Measurements from ENCODE around the gene ZNF605.
A peak's percentile ranks its signal among the peaks of the same experiment; 100 is the strongest.
"Not testable (repeated sequence)": the region's sequence is repeated elsewhere in the genome, so short reads cannot be mapped to it uniquely, and the experiment has no call there.

ZNF605 gene

DNA sequence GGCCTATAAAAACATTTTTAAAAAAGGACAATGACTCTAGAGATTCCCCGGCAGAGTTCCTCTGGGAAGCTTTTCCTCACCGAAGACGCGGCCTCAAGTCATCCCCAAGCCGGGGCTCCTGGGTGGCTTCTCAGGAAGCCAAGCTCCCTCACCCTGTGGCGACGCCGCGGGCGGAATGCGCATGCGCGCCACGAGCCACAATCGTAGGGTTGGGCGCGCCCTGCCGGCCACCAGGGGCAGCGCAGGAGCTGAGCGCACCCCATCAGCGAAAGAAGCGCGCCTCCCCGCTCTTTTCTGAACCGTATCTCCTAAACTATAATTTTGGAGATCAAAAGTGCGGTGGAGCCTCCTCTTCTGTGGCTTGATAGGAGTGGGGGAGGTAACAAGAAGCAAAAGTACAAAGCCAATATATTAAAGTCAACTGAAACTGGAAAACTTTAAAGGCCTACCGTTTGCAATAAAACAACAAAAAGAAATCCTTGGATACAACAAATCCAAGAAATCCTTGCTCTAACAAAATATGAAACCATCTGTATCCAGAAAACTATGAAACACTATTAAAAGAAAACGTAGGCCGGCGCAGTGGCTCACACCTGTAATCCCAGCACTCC is 51.3 kb downstream of the ZNF605 start:
- no peak for DNase-seq

DNA sequence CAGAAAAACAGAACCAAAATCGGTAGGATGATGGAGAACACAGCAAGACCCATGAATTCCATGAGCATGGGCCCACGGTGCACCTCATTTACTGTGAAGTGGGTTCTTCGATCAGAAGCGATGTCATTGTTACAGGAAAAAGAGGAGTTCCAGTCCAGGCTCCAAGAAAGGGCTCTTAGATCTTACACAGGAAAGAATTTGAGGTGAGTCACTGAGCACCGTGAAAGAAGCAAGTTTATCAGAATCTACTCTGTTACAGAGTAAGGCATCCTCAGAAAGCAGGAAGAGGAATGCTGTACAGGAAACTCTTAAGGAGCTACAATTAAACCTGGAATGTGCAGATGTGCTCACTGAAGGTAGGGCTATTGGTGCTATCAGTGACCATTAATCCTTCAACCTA is 57.1 kb downstream of the ZNF605 start:
- no peak for DNase-seq

DNA sequence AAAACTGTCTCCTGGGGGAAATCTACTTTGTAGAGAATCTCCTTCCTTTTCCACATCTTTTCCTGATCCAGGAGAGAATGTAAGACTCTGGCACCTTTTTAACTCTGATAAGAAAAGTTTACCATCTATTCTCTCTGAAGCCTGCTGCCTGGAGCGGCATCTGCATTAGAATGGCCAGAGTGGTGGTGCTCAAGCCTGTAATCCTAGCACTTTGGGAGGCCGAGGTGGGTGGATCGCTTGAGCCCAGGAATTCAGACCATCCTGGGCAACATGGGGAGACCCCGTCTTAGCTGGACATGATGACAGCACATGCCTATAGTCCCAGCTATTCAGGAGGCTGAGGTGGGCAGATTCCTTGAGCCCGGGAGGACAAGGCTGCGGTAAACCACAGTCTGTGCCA is 67.3 kb downstream of the ZNF605 start:
- no peak for DNase-seq

DNA sequence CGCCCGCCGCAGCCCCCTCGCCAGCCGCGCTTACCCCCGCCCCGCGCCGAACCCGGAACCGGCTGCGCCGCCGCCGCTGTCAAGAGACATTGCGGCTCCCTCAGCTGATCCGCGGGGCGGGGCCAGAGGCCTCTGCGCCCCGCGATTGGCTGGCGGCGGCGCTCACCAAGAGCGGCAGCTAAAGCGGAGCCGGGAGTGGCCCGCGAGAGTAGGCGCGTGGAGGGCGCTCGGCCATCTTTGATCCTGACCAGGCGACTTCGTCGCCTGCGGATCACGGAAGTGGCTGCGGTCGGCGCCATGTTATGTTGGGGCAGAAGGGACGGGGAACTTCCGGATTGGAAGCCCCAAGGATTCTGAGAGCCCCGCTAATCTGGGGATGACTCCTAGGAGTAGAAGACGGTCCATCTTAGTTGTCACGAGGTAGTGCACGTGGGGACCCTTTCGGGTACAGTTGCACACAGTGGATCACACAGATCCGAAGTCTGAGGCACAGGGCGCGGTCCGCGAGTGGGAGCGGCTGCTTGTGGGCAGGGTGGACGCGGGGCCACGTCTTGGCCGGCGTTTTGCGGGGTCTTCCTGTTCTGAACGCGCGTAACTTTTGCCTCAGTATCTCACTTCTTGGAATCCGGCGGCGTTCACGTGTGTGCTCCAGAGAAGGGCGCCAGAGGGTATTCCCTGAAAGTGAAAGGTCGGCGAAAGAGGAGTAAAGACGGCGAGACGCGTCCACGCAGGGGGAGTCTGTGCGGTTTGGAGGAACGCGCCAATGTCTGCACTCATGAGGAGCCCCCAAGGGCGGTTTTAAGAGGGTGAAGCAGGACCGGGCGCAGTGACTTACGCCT is 68.4 kb downstream of the ZNF605 start, which contains the start of gene CHFR:
TSS of gene CHFR (minus strand) at position 93 of the 839 bp plus-strand sequence. CDS start 277 bp downstream, outside the sequence.
- DNase-seq = peak; percentile 92

DNA sequence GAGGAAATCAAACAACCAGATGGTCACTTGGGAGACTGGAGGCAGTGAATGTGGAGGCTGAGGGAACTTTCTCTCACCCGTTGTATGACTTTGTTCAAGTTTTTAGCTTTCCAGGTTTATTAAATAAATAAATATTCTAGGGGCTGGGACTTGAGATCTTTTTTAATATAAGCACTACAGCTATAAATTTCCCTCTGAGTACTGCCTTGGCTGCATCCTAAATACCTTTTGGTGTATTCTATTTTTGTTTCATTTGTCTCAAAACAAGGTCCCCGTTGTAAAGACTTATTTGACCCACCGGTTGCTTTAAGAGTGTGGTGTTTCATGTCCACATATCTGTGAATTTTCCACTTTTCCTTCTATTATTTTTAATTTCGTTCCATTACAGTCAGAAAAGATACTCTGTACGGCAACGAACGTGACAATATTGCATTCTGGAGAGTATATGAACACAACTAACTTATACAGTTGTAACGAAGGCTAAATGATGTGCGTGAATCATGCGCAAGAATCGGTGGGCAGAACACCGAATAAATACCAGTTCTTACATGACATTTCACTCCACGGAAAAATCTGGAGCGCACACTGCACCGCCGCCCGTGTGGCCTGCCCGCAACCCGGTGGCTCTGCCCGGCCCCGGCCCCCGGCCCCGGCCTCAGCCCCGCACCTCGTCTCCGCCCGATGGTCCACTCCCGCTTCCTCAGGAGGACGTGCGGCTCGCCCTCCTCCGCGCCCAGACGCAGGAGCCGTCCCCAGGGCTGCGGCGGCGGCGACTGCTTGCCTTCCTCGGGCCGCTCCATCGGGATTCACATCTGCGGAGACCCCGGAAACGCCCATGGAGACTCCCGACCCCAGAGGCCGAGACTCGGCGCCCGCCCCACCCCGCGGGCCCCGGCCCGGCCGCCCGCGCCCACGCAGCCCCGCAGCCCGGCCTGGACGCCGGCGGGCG is 69.3 kb downstream of the ZNF605 start:
- no peak for DNase-seq

DNA sequence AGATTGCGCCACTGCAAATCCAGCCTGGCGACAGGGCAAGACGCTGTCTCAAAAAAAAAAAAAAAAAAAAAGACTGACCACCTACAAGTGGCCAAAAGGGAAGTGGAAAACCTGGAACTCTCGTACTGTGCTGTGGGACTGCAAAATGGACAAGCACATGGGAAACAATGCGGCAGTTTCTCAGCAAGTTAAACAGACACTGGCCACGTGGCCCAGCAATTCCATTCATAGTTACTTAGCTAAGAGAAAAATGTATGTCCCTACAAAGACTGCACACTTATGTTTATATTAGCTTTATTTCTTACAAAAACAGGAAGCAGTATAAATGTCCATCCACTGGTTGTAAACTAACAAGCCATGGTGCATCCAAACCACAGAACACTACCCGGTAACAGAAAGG is 74.3 kb downstream of the ZNF605 start:
- no peak for DNase-seq

DNA sequence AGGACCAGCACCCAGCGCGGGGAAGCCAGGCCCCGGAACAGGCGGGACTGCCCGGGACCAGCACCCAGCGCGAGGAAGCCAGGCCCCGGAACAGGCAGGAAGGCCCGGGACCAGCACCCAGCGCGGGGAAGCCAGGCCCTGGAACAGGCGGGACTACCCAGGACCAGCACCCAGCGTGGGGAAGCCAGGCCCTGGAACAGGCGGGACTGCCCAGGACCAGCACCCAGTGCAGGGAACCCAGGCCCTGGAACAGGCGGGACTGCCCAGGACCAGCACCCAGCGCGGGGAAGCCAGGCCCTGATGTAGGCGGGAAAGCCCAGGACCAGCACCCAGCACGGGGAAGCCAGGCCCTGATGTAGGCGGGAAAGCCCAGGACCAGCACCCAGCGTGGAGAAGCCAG is 81.5 kb downstream of the ZNF605 start:
- DNase-seq = not testable (repeated sequence)

DNA sequence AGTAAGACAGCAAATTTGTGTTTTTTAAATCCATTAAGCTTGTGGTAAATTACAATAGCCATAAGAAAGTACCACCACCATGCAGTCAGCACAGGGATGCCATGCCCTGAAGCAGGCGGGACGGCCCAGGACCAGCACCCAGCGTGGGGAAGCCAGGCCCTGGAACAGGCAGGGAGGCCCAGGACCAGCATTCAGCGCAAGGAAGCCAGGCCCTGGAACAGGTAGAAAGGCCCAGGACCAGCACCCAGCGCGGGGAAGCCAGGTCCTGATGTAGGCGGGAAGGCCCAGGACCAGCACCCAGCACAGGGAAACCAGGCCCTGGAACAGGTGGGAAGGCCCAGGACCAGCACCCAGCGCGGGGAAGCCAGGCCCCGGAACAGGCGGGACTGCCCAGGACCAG is 81.9 kb downstream of the ZNF605 start:
- no peak for DNase-seq

DNA sequence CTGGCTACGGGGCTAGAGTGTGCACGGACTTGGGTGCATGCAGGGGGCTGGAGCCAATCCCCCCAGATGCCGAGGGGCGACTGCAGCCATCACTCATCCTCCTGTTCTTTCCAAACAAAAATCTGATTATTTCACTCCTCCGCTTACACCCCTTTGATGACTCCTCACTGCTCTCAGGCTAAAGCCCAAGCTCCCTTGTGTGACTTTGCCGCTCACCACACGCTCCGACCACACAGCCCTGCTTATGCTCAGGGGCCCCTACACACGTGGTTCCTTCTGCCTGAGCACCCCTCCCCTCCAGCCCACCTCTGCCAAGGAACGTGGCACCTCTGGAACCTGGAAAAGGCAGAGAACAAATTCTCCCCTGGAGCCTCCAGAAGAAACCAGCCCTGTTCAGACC is 82.4 kb downstream of the ZNF605 start:
- no peak for DNase-seq

DNA sequence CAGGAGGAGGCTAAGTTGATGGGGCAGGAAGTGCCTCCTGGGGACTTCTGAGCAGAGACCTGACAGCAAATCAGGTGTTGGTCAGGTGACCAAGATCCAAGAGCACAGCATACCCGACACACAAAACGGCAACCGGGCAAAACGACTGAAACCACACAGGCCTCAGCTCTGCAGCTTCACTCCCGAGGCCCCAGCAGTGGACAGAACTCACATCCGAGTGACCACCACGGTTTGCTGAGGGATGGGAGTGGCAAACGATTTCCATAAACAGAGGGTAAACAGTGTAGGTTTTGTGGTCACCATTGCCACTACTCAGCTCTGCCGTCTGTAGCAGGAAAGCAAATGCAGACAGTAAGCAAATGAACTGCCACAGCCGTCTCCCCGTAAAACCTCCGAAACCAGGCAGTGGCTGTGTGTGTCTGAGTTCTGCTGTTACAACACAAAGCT is 83.1 kb downstream of the ZNF605 start:
- DNase-seq = no peak

DNA sequence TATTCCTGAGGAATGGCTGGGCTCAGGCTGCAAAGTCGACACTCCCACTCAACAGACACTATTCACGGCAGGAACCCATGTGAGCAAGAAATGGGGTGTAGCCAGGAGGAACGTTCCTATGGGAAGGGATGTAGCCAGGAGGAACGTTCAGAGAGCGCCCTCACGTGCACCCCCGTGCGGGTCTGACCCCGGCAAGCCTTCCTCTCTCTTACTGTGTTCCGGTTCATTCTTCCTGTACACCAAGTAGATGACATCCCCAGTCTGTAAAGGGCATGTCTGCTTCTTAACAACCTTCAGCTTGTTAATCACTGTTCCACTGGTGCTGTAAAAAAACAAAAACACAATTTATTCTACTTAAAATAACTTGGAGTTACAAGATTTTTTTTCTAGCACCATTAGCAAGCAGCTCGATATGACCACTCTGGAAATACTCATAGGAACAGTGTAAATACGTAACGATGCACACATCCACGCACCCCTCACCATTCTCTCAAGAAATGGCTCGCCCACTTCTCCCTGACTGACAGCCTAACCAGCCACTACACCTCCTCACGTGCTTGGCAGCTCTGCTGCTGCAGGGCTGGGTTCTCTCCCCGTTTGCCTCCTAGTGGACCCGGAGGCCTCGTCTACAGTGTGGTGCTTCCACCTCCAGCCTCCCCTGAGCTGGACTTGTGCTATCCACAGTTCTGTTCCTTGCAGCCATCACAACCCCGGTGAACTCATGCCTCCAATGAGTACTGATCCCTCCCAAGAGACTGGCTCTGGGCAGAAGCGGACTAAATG is 83.8 kb downstream of the ZNF605 start:
- no peak for DNase-seq

DNA sequence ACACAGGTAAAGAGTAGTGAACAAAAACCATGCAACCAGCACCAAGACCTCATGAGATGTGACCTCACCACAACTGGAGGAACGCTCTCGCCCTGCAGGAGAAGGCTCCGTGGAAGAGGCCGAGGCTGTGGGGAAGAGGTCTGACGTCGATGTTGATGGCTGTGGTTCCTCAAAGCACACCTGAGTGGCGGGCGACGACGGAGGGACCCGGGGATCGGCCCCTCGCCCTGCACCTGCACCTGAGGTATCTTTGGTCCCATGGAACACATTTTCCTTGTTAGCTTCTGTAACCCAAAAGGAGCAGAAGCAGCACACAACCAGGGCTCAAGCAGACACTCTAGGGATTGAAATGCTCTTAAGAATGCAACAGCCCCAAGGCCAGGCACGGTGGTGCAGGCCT is 86.6 kb downstream of the ZNF605 start:
- DNase-seq = no peak

Data from kidney glomerular epithelial cell (primary cell).